A549 (cell line): ENCODE data around the gene PRUNE2. TPM values are rescaled to one million over a fixed set of nuclear protein-coding genes. Genes with fewer than 3 reads are reported as not detected.

Source experiments
- ATAC-seq, 2 experiments: fragments of 200-7000 bp in 1 of 2; fragments of >200 bp in 1 of 2; cut with Nextera tagmentation in 1 of 2; cut with Tn5 transposase in 1 of 2; 3 replicates each; pipeline versions ENCODE4 v1.8.0 to v1.9.1; 2018 to 2020; ENCODE audit warnings: mild to moderate bottlenecking in 1 of 2, moderate library complexity in 1 of 2
- CTCF ChIA-PET: fragments of 300-600 bp; sonication (Branson Sonifier 250); formaldehyde crosslinking; extraction: SDS; loops from one replicate; lab custom pipeline; 2021; ENCODE audit warnings: antibody characterized with exemption, inconsistent platforms; lab: Yijun Ruan, JAX
- POLR2A ChIA-PET: fragments of 350-600 bp; formaldehyde crosslinking; extraction: SDS; loops from one replicate; lab custom pipeline; 2021; ENCODE audit warnings: antibody characterized with exemption, inconsistent platforms; lab: Yijun Ruan, JAX
- DNase-seq, 2 experiments: peaks; one replicate each; pipeline versions ENCODE4 v3.0.0 to v3.0.0-alpha.2; 2011 to 2016; ENCODE audit warnings: low read depth in 1 of 2, low spot score in 1 of 2
- FAIRE-seq: peaks from 2 replicates; lab custom pipeline; 2011; peaks lifted over from hg19 to GRCh38; lab: Jason Lieb, UNC
- H3K27ac ChIP-seq, 2 experiments: fragments of >200 bp; sonication (Bioruptor Twin); formaldehyde crosslinking; 3 replicates each; pipeline ENCODE4 v1.5.1; 2016 to 2017
- H3K4me1 ChIP-seq: fragments of >200 bp; sonication (Bioruptor Twin); formaldehyde crosslinking; 3 replicates; pipeline ENCODE4 v1.6.1; 2016
- H3K4me2 ChIP-seq: fragments of >200 bp; sonication (Bioruptor Twin); formaldehyde crosslinking; 3 replicates; pipeline ENCODE4 v1.6.1; 2016
- H3K4me3 ChIP-seq: fragments of >200 bp; sonication (Bioruptor Twin); formaldehyde crosslinking; 3 replicates; pipeline ENCODE4 v1.5.1; 2016
- H3K9me3 ChIP-seq: fragments of >200 bp; sonication (Bioruptor Twin); formaldehyde crosslinking; 3 replicates; pipeline ENCODE4 v1.6.1; 2016
- BHLHE40 ChIP-seq: IDR thresholded peaks from 2 replicates; pipeline ENCODE4 v1.6.1; 2012; ENCODE audit warnings: low read depth, low read length, inconsistent platforms
- CBX8 ChIP-seq: fragments of 200-600 bp; sonication (generic); IDR thresholded peaks from 2 replicates; pipeline ENCODE4 v1.6.1; 2016
- CHD2 ChIP-seq: fragments of 150-350 bp; IDR thresholded peaks from 2 replicates; pipeline ENCODE4 v1.6.1; 2014; ENCODE audit warnings: low read length; ENCODE audit not compliant: partially characterized antibody
- CHD4 ChIP-seq: fragments of 200-600 bp; sonication (generic); IDR thresholded peaks from 2 replicates; pipeline ENCODE4 v1.6.1; 2016; ENCODE audit warnings: antibody characterized with exemption, mild to moderate bottlenecking, borderline replicate concordance
- EHF ChIP-seq: fragments of 250-450 bp; sonication (Bioruptor Pico); IDR thresholded peaks from 2 replicates; pipeline ENCODE4 v1.5.0; 2020; ENCODE audit warnings: mild to moderate bottlenecking
- EHMT2 ChIP-seq: fragments of 200-600 bp; sonication (generic); IDR thresholded peaks from 2 replicates; pipeline ENCODE4 v1.6.1; 2016; ENCODE audit warnings: antibody characterized with exemption, low read depth, mild to moderate bottlenecking, moderate library complexity
- ESRRA ChIP-seq: fragments of 150-350 bp; IDR thresholded peaks from 2 replicates; pipeline ENCODE4 v1.6.1; 2014; ENCODE audit warnings: mild to moderate bottlenecking, low read length, borderline replicate concordance
- FOSL2 ChIP-seq, 2 experiments: fragments of 450-650 bp in 1 of 2; fragments of >200 bp in 1 of 2; sonication (Bioruptor Twin) in 1 of 2; formaldehyde crosslinking; IDR thresholded peaks; 2 replicates each; pipeline versions ENCODE4 v1.5.0 to v1.6.1; 2016 to 2020; ENCODE audit warnings: mild to moderate bottlenecking in 1 of 2, moderate library complexity in 1 of 2
- HOXA7 ChIP-seq: fragments of 250-450 bp; sonication (Bioruptor Pico); IDR thresholded peaks from 2 replicates; pipeline ENCODE4 v1.5.0; 2020; ENCODE audit warnings: mild to moderate bottlenecking, moderate library complexity
- HOXB13 ChIP-seq: fragments of 250-450 bp; sonication (Bioruptor Pico); IDR thresholded peaks from 2 replicates; pipeline ENCODE4 v1.5.0; 2020; ENCODE audit warnings: low read depth, mild to moderate bottlenecking, moderate library complexity
- HOXB5 ChIP-seq: fragments of 250-450 bp; sonication (Bioruptor Pico); IDR thresholded peaks from 2 replicates; pipeline ENCODE4 v1.5.0; 2020; ENCODE audit warnings: mild to moderate bottlenecking, moderate library complexity
- JUN ChIP-seq, 2 experiments: fragments of >200 bp; sonication (Bioruptor Twin); formaldehyde crosslinking; IDR thresholded peaks; 2 replicates in 1 of 2; 3 replicates in 1 of 2; pipeline ENCODE4 v1.6.1; 2016 to 2017
- KDM1A ChIP-seq: fragments of 200-600 bp; sonication (generic); IDR thresholded peaks from 2 replicates; pipeline ENCODE4 v1.6.1; 2016; ENCODE audit warnings: low read depth, mild to moderate bottlenecking
- KDM5A ChIP-seq: fragments of 200-600 bp; sonication (generic); IDR thresholded peaks from 2 replicates; pipeline ENCODE4 v1.6.1; 2016; ENCODE audit warnings: antibody characterized with exemption, mild to moderate bottlenecking
- MAFK ChIP-seq: fragments of 450-650 bp; IDR thresholded peaks from 2 replicates; pipeline ENCODE4 v1.6.1; 2014; ENCODE audit not compliant: partially characterized antibody
- MAZ ChIP-seq: fragments of 150-350 bp; IDR thresholded peaks from 2 replicates; pipeline ENCODE4 v1.6.1; 2014; ENCODE audit warnings: antibody characterized with exemption, low read depth, low read length, borderline replicate concordance
- MYC ChIP-seq: IDR thresholded peaks from 2 replicates; pipeline ENCODE4 v1.6.1; 2012; ENCODE audit warnings: mild to moderate bottlenecking, inconsistent platforms, low read length, improper control_type of control experiment, borderline replicate concordance
- NFE2L2 ChIP-seq: fragments of 150-350 bp; conservative IDR thresholded peaks from 2 replicates; pipeline ENCODE4 v1.6.1; 2014; ENCODE audit warnings: low read length
- NR3C1 ChIP-seq: fragments of >200 bp; sonication (Bioruptor Twin); formaldehyde crosslinking; IDR thresholded peaks from 3 replicates; pipeline ENCODE4 v1.6.1; 2017
- PHF8 ChIP-seq: fragments of 200-600 bp; sonication (generic); IDR thresholded peaks from 2 replicates; pipeline ENCODE4 v1.6.1; 2016; ENCODE audit warnings: low read depth, mild to moderate bottlenecking, antibody characterized with exemption, moderate library complexity, borderline replicate concordance
- POLR2A ChIP-seq: IDR thresholded peaks from 2 replicates; pipeline ENCODE4 v1.6.1; 2012; ENCODE audit warnings: mild to moderate bottlenecking, low read length
- RAD21 ChIP-seq, 2 experiments: fragments of >200 bp in 1 of 2; sonication (Bioruptor Twin) in 1 of 2; formaldehyde crosslinking in 1 of 2; IDR thresholded peaks in 1 of 2; conservative IDR thresholded peaks in 1 of 2; 2 replicates in 1 of 2; 3 replicates in 1 of 2; pipeline ENCODE4 v1.6.1; 2012 to 2018; ENCODE audit warnings: inconsistent platforms in 1 of 2
- RFX5 ChIP-seq: fragments of 450-650 bp; IDR thresholded peaks from 2 replicates; pipeline ENCODE4 v1.7.1; 2014; ENCODE audit warnings: antibody characterized with exemption, mild to moderate bottlenecking, moderate library complexity
- RNF2 ChIP-seq: fragments of 200-600 bp; sonication (generic); IDR thresholded peaks from 2 replicates; pipeline ENCODE4 v1.6.1; 2016; ENCODE audit warnings: low read depth, mild to moderate bottlenecking, antibody characterized with exemption, moderate library complexity, borderline replicate concordance
- SMC3 ChIP-seq: fragments of >200 bp; sonication (Bioruptor Twin); formaldehyde crosslinking; IDR thresholded peaks from 3 replicates; pipeline ENCODE4 v1.6.1; 2018; ENCODE audit warnings: inconsistent platforms
- TP53 ChIP-seq: fragments of 250-450 bp; sonication (Bioruptor Pico); IDR thresholded peaks from 2 replicates; pipeline ENCODE4 v1.5.0; 2021; ENCODE audit warnings: mild to moderate bottlenecking, moderate library complexity
- ZFP36 ChIP-seq: fragments of 450-650 bp; IDR thresholded peaks from 2 replicates; pipeline ENCODE4 v1.6.1; 2014; ENCODE audit warnings: borderline replicate concordance; ENCODE audit not compliant: partially characterized antibody
- WGBS: methylation state at CpG from one replicate; pipeline ENCODE4 v1.1.6; 2017; ENCODE audit errors: missing lambda C conversion rate; 5-methylcytosine and 5-hydroxymethylcytosine counted together
- polyA plus RNA-seq, 4 experiments: library from polyadenylated mRNA; depleted of rRNA in 3 of 4; stranded (reverse); fragments of >200 nt; fragmentation: RNase III in 1 of 4; extraction: RNeasy Plus Mini Kit Qiagen cat#74134 plus additional on column Dnase treatment in 1 of 4; gene quantifications; 2 replicates in 3 of 4; 3 replicates in 1 of 4; pipeline ENCODE4 v1.2.3, GENCODE V29; 2011 to 2017
- TF ChIP-seq, protein P1 (sequence below): fragments of >200 bp; sonication (Bioruptor Twin); formaldehyde crosslinking; IDR thresholded peaks from 3 replicates; pipeline ENCODE4 v1.6.1; 2016
- TF ChIP-seq, protein P2 (sequence below): IDR thresholded peaks from 2 replicates; pipeline ENCODE4 v1.6.1; 2012; ENCODE audit warnings: low read depth, borderline replicate concordance
- TF ChIP-seq, protein P3 (sequence below): fragments of >200 bp; sonication (Bioruptor Twin); formaldehyde crosslinking; IDR thresholded peaks from 3 replicates; pipeline ENCODE4 v1.5.1; 2016
- TF ChIP-seq, protein P4 (sequence below): fragments of >200 bp; sonication (Bioruptor Twin); formaldehyde crosslinking; IDR thresholded peaks from 2 replicates; pipeline ENCODE4 v1.6.1; 2016

The PRUNE2 gene
- polyA plus RNA-seq, 2 of the 4 experiments (the other 2 are of a cell fraction), result 0.04 TPM; not detected in 1

DNA sequence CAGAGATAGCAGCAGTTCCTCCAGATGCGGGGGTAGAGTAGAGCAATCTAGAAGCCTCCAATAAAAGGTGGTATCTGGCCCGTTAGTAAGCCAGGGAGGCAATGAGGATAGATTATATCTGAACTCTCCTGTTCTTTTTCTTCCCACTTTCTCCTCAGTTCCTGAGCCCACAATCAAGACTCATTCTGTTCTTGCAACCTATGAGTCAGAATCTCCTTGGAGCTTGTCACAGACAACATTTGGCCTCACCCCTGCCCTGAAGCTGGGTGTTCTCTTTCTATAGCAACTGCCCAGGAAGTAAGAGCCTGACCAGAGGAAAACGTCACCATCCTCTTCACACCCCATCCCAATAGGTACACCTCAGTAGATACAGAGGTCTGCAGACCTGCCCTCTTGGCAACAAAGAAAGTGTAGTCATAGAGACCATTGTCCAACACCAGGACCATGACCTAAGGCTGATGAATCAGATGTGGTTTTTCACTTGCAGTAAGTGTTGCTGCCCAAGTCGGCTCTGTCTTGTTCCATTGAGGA lies 218.0 kb downstream of the PRUNE2 start:
- H3K9me3 ChIP-seq, result no peaks in the 10 kb centered on the region
- DNase-seq (peak in 1 of 2 experiments; percentile 18), FAIRE-seq (no peak), ATAC-seq (peak; percentile 49 to 60; a peak in 5 of 6 replicates)
- CTCF ChIA-PET, result interaction anchor here (1.6 to 3.8 kb wide), 2 partner anchors 16 to 22 kb away, joined by 5 to 17 read pairs; no protein-coding TSS in a partner anchor
- no peaks in the 10 kb centered on the region for H3K4me1 ChIP-seq
- WGBS, result 8% methylated on average over 4 of the region's 4 CpGs
- no peak overlapping the region for H3K4me3 ChIP-seq
- no peak overlapping the region for H3K4me2 ChIP-seq
- POLR2A ChIA-PET, result no interaction called here
- TF ChIP-seq FOSL2 (IDR thresholded peaks at IDR 0.05), result no peak
- TF ChIP-seq FOSL2 (CRISPR knock-in tag; IDR thresholded peaks at IDR 0.05), result no peak
- no peak for TF ChIP-seq ZFP36
- no peak for TF ChIP-seq HOXA7 (CRISPR knock-in tag)
- no peak for TF ChIP-seq BHLHE40
- no peak for TF ChIP-seq PHF8
- TF ChIP-seq EHMT2, result no peak
- TF ChIP-seq NFE2L2, result no peak
- no peak for TF ChIP-seq MAZ
- no peak for TF ChIP-seq POLR2A
- TF ChIP-seq CHD2, result no peak
- TF ChIP-seq MAFK, result no peak
- no peak for TF ChIP-seq ESRRA
- TF ChIP-seq HOXB5 (CRISPR knock-in tag), result no peak
- TF ChIP-seq EHF, result no peak
- TF ChIP-seq, protein P1, sequence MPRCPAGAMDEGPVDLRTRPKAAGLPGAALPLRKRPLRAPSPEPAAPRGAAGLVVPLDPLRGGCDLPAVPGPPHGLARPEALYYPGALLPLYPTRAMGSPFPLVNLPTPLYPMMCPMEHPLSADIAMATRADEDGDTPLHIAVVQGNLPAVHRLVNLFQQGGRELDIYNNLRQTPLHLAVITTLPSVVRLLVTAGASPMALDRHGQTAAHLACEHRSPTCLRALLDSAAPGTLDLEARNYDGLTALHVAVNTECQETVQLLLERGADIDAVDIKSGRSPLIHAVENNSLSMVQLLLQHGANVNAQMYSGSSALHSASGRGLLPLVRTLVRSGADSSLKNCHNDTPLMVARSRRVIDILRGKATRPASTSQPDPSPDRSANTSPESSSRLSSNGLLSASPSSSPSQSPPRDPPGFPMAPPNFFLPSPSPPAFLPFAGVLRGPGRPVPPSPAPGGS, result no peak
- TF ChIP-seq CHD4, result no peak
- no peak for TF ChIP-seq RNF2
- no peak for TF ChIP-seq JUN (IDR thresholded peaks at IDR 0.05)
- no peak for TF ChIP-seq RFX5
- TF ChIP-seq RAD21 (conservative IDR thresholded peaks at IDR 0.05 in 1 of 2, IDR thresholded peaks at IDR 0.05 in 1 of 2), result no peak
- H3K27ac ChIP-seq, result no peak overlapping the region

DNA sequence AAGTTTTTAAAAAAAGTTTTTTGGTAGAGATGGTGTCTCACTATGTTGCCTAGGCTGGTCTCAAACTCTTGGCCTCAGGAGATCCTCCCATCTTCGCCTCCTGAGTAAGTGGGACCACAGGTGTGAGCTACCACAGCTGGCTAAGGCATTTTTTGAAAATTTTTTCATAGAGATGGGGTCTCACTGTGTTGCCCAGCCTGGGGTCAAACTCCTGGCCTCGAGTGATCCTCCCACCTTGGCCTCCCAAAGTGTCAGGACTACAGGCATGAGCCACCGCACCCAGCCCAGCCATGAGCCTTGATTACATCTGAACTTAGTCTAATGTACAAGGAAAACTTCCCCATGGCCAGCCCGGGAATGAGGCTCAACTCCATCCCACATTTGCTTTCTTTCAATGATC lies 219.2 kb downstream of the PRUNE2 start:
- 25% methylated on average over 4 of the region's 4 CpGs for WGBS
- Histone ChIP-seq H3K27ac (no peak overlapping the region), H3K4me1 (no peaks in the 10 kb centered on the region), H3K9me3 (no peaks in the 10 kb centered on the region), H3K4me3 (no peak overlapping the region), H3K4me2 (no peak overlapping the region)
- CTCF ChIA-PET, result interaction anchor here (0.5 to 3.0 kb wide), 3 partner anchors 19 to 783 kb away, joined by 3 to 12 read pairs (median 4); no protein-coding TSS in a partner anchor
- POLR2A ChIA-PET, result no interaction called here
- DNase-seq, result no peak
- no peak for ATAC-seq
- TF ChIP-seq, protein P2, sequence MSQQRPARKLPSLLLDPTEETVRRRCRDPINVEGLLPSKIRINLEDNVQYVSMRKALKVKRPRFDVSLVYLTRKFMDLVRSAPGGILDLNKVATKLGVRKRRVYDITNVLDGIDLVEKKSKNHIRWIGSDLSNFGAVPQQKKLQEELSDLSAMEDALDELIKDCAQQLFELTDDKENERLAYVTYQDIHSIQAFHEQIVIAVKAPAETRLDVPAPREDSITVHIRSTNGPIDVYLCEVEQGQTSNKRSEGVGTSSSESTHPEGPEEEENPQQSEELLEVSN, result no peak
- TF ChIP-seq, protein P3, sequence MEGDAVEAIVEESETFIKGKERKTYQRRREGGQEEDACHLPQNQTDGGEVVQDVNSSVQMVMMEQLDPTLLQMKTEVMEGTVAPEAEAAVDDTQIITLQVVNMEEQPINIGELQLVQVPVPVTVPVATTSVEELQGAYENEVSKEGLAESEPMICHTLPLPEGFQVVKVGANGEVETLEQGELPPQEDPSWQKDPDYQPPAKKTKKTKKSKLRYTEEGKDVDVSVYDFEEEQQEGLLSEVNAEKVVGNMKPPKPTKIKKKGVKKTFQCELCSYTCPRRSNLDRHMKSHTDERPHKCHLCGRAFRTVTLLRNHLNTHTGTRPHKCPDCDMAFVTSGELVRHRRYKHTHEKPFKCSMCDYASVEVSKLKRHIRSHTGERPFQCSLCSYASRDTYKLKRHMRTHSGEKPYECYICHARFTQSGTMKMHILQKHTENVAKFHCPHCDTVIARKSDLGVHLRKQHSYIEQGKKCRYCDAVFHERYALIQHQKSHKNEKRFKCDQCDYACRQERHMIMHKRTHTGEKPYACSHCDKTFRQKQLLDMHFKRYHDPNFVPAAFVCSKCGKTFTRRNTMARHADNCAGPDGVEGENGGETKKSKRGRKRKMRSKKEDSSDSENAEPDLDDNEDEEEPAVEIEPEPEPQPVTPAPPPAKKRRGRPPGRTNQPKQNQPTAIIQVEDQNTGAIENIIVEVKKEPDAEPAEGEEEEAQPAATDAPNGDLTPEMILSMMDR, result no peak
- TF ChIP-seq MYC (no peak), HOXB5 (CRISPR knock-in tag) (no peak), CHD4 (no peak), HOXB13 (CRISPR knock-in tag) (no peak), NR3C1 (no peak), CBX8 (no peak), KDM1A (no peak), KDM5A (no peak), RNF2 (no peak), TP53 (CRISPR knock-in tag) (no peak), CHD2 (no peak), FOSL2 (IDR thresholded peaks at IDR 0.05) (no peak), FOSL2 (CRISPR knock-in tag; IDR thresholded peaks at IDR 0.05) (no peak), SMC3 (no peak), EHF (no peak)
- TF ChIP-seq, protein P1, result no peak
- TF ChIP-seq, protein P4, sequence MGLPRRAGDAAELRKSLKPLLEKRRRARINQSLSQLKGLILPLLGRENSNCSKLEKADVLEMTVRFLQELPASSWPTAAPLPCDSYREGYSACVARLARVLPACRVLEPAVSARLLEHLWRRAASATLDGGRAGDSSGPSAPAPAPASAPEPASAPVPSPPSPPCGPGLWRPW, result no peak
- FAIRE-seq, result no peak
